Psoas muscle (tissue), 8 donors: Measurements from ENCODE around the gene PACS1. TPM values are rescaled to one million over a fixed set of nuclear protein-coding genes. Genes with fewer than 3 reads are reported as not detected.

Source experiments
- ATAC-seq, 4 donors: fragments of 200-7000 bp; cut with Tn5 transposase; one replicate each; pipeline ENCODE4 v1.9.1; 2020; ENCODE audit warnings: moderate library complexity in 3 of 4, mild to moderate bottlenecking in 2 of 4
- DNase-seq, 2 donors: peaks; one replicate each; pipeline ENCODE4 v3.0.0-alpha.2; 2020
- H3K27ac ChIP-seq: fragments of 200-600 bp; one replicate; pipeline ENCODE4 v1.8.0; 2022
- H3K27me3 ChIP-seq, 3 donors: fragments of 200-600 bp in 1 of 3; one replicate each; pipeline versions ENCODE4 v1.6.1 to v1.8.0; 2013 to 2022; ENCODE audit warnings: low read length in 2 of 3, mild to moderate bottlenecking in 2 of 3, moderate library complexity in 1 of 3; ENCODE audit not compliant: insufficient read depth in 3 of 3
- H3K36me3 ChIP-seq, 2 donors: fragments of 200-600 bp in 1 of 2; one replicate each; pipeline versions ENCODE4 v1.6.1 to v1.8.0; 2013 to 2022; ENCODE audit warnings: low read depth in 1 of 2, mild to moderate bottlenecking in 1 of 2, moderate library complexity in 1 of 2; ENCODE audit not compliant: insufficient read depth in 1 of 2
- H3K4me1 ChIP-seq: fragments of 200-600 bp; one replicate; pipeline ENCODE4 v1.8.0; 2022
- H3K4me3 ChIP-seq: fragments of 200-600 bp; one replicate; pipeline ENCODE4 v1.8.0; 2022; ENCODE audit warnings: mild to moderate bottlenecking
- H3K9me3 ChIP-seq: fragments of 200-600 bp; one replicate; pipeline ENCODE4 v1.8.0; 2022
- CTCF ChIP-seq: fragments of 200-600 bp; IDR thresholded peaks from one replicate; pipeline ENCODE4 v1.8.0; 2022; ENCODE audit warnings: antibody characterized with exemption
- WGBS, 3 donors: extraction: QIAGEN DNeasy Blood & Tissue Kit; methylation state at CpG; one replicate each; pipeline versions ENCODE4 v1.1.6 to v1.1.7; 2013; 5-methylcytosine and 5-hydroxymethylcytosine counted together
- intact Hi-C, 2 donors: fragments of 100-400 bp; cut with DNase I; formaldehyde crosslinking; loops; one replicate each; pipeline versions ENCODE4 v1.11.0 to v1.14.2; 2022
- polyA plus RNA-seq, 3 donors: library from polyadenylated mRNA; stranded (reverse); fragments of 200-250 nt; gene quantifications; one replicate each; pipeline ENCODE4 v1.2.3, GENCODE V29; 2013
- total RNA-seq, 4 donors: library from RNA; stranded (reverse); fragmentation: NEBNext Ultra II Directional in 2 of 4; extraction: Animal tissue kit (Norgen Biotek cat#: 25700) in 2 of 4; gene quantifications; one replicate each; pipeline versions ENCODE4 v1.2.1 to v1.2.4, GENCODE V29; 2021 to 2023
- donor health status: healthy with polysubstance abuse.
- donor health status: DM: no; HTN: no; CAD: no; lungs with moderate emphysema.
- donor health status: Bipolar disorder and iron deficiency.
- donor health status: healthy.
- donor health status: DM: yes; HTN: yes; CAD: no.
- donor health status: DM: no; HTN: no; CAD: no.
- donor health status: DM: no; HTN: no; CAD: no.
- donor health status: DM: yes; HTN: yes; CAD: no.

The PACS1 gene
- total and polyA plus RNA-seq, 7 donors: 7.4 to 27.8 (median 16.3) TPM

GRCh38 chr11:66189031-66189745 lies 119.1 kb downstream of the PACS1 start:
- H3K27me3 ChIP-seq: no peaks in the 10 kb centered on the region
- intact Hi-C loops: no loop called here
- ATAC-seq: no peak
- TF ChIP-seq CTCF: no peak
- 93 to 95% (median 94%) methylated on average over 8 of the region's 8 CpGs for WGBS, 3 donors
- no peaks in the 10 kb centered on the region for H3K9me3 ChIP-seq
- no peak for DNase-seq
- H3K4me1 ChIP-seq: no peaks in the 10 kb centered on the region
- H3K27ac ChIP-seq: no peak overlapping the region
- H3K4me3 ChIP-seq: no peak overlapping the region
- peaks cover 0 to 15% of the 10 kb centered on the region in 2 donors for H3K36me3 ChIP-seq

GRCh38 chr11:66190786-66191185 lies 120.7 kb downstream of the PACS1 start:
- no peak for DNase-seq
- Histone ChIP-seq H3K36me3 (peaks cover 0 to 28% of the 10 kb centered on the region in 2 donors), H3K27me3 (no peaks in the 10 kb centered on the region), H3K4me3 (no peak overlapping the region), H3K9me3 (no peaks in the 10 kb centered on the region), H3K27ac (no peak overlapping the region), H3K4me1 (no peaks in the 10 kb centered on the region)
- intact Hi-C loops: loop anchor here in 1 of 2 donors (10.0 kb wide), 1 partner anchor 86 kb away; no protein-coding TSS in a partner anchor
- 83 to 88% (median 86%) methylated on average over 6 of the region's 6 CpGs for WGBS, 3 donors
- no peak for TF ChIP-seq CTCF
- ATAC-seq: no peak

- DNase-seq (no peak), ATAC-seq (no peak)
- Histone ChIP-seq H3K27me3 (no peaks in the 10 kb centered on the region), H3K36me3 (peaks cover 0 to 39% of the 10 kb centered on the region in 2 donors), H3K27ac (no peak overlapping the region), H3K4me3 (no peak overlapping the region), H3K4me1 (no peaks in the 10 kb centered on the region), H3K9me3 (no peaks in the 10 kb centered on the region)
- TF ChIP-seq CTCF: no peak
- intact Hi-C loops: loop anchor here in 1 of 2 donors (10.0 kb wide), 1 partner anchor 88 kb away; no protein-coding TSS in a partner anchor
- WGBS, 3 donors: 82 to 87% (median 86%) methylated on average over 11 of the region's 11 CpGs
These were observed 122.2 kb downstream of the PACS1 start for GRCh38 chr11:66192181-66192863.

- no peak for ATAC-seq
- intact Hi-C loops: loop anchor here in 1 of 2 donors (10.0 kb wide), 1 partner anchor 90 kb away; no protein-coding TSS in a partner anchor
These were observed 124.3 kb downstream of the PACS1 start for GRCh38 chr11:66194391-66194790.

More at GRCh38 chr11:66194391-66194790, 124.3 kb downstream of the PACS1 start:
- TF ChIP-seq CTCF: no peak
- Histone ChIP-seq H3K27ac (no peak overlapping the region), H3K9me3 (no peaks in the 10 kb centered on the region), H3K36me3 (peaks cover 0 to 49% of the 10 kb centered on the region in 2 donors), H3K27me3 (no peaks in the 10 kb centered on the region), H3K4me1 (no peaks in the 10 kb centered on the region), H3K4me3 (no peak overlapping the region)
- DNase-seq: no peak
- 93 to 97% (median 97%) methylated on average over 1 of the region's 1 CpG for WGBS, 3 donors
